ENCODE results near the gene TMC8.
"Not testable (repeated sequence)": the region's sequence is repeated elsewhere in the genome, so short reads cannot be mapped to it uniquely, and the experiment has no call there.

TMC8 gene

DNA sequence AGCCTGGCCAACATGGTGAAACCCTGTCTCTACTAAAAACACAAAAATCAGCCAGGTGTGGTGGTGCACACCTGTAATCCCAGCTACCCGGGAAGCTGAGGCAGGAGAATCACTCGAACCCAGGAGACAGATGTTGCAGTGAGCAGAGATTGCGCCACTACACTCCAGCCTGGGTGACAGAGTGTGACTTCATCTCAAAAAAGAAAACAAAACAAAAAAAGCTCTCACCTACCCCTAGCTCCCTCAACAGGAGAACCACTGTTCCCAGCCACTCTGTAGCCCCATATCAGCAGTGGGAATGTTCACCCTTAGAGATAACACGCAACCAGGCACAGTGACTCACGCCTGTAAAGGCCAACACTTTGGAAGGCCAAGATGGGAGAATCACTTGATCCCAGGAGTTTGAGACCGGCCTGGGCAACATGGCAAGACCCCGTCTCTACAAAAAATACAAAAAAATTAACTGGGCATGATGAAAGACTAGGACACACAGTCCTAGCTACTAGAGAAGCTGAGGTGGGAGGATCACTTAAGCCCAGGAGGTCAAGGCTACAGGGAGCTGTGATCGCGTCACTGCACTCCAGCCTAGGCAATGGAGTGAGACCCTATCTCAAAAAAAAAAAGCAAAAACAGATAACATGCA lies 5.4 kb downstream of the TMC8 start:
- no peak for DNase-seq (ENCODE audit: low read depth in 2 of 2)

DNA sequence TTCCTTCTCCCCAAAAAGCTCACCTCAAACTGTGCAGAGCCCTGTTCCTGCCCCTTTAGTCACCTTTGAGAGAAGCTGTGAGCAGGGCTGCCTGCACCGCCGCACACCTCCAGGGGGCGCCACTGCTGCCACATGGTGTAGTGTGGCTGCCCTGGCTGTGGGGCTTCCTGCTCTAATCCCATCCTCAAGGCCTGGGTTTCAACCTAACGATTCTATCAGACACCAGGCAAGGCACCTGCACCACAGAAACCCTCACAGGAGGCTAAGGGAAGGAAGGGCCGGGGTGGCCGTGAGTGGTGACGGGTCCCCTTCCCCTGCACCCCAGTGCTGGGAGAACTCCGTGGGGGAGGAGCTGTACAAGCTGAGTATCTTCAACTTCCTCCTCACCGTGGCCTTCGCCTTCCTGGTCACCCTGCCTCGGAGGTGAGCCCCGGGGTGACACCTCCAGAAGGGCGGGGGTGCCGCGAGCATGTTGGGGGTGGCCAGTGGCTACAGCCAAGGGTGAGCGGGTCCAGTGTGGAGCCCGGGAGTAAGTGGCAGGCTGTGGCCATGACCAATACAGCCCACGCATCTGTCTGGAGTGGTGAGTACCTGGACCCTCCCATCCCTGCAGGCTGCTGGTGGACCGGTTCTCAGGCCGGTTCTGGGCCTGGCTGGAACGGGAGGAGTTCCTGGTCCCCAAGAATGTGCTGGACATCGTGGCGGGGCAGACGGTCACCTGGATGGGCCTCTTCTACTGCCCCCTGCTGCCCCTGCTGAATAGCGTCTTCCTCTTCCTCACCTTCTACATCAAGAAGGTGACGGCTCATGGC lies 7.0 kb downstream of the TMC8 start:
- DNase-seq (ENCODE audit: low read depth in 2 of 2), result no peak

DNA sequence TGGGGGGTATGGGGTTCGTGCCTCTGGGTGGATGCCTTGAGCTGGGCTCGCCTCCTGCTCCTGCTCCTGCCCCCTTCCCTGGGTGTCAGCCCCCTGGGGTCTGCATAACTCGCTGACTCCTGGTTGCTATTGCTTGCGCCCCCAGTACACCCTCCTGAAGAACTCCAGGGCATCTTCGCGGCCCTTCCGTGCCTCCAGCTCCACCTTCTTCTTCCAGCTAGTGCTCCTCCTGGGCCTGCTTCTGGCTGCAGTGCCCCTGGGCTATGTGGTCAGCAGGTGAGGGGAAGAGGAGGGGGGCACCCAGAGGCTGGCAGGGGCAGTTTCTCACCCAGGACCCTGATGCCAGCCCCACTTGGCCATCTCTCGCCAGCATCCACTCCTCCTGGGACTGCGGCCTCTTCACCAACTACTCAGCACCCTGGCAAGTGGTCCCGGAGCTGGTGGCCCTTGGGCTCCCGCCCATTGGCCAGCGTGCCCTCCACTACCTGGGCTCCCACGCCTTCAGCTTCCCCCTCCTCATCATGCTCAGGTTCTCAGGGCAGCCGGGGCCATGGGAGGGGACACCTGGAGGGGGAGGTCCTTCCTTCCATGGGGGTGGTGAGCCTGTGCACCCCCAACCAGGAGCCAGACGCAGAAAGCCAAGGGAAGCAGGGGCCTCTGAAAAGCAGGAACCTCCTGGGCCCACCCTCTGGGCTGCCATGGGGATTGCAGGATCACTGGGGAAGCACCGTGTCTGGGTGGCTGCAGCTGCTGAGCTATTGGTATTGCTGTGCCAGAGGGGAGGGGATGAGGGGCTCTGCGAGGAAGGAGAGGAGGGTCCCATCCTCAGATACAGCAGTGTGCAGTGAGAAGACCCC lies 7.9 kb downstream of the TMC8 start:
- DNase-seq (ENCODE audit: low read depth in 2 of 2), result no peak

DNA sequence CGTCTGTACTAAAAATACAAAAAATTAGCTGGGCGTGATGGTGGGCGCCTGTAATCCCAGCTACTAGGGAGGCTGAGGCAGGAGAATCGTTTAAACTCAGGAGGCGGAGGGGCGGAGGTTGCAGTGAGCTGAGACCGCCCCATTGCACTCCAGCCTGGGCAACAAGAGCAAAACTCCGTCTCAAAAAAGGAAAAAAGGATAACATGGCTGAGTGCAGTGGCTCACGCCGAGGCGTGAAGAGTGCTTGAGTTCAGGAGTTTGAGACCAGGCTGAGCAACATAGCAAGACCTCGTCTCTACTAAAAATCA lies 9.2 kb downstream of the TMC8 start:
- DNase-seq (ENCODE audit: low read depth in 2 of 2), result not testable (repeated sequence)

DNA sequence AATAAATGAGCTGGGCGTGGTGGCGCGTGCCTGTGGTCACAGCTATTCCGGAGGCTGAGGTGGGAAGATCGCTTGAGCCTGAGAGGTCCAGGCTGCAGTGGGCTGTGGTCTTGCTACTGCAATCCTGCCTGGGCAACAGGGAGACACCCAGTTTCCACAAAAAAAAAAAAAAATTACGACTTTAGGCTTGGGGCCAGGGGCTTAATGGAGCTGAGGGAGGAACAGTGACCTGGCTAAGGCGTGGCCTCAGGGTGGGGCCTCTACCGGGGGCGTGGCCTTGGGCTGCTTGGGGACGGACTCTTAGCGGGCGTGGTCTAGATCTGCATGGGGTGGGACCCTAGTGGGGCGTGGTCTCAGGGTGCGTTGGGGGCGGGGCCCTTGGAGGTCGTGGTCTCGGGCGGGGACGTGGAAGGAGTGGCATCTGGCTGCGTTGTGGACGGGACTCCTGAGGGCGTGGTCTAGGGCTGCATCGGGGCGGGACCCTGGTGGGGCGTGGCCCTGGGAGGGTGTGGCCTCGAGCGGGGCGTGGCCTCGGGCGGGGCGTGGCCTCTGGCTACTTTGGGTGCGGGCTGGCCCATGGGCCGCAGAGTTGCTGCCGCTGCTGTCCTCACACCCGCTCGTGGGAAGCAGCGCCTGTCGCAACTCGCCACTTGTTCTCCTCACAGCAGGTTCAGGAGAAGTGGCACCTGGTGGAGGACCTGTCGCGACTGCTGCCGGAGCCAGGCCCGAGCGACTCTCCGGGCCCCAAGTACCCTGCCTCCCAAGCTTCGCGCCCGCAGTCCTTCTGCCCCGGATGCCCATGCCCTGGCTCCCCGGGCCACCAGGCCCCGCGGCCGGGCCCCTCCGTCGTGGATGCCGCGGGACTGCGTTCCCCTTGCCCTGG lies 9.8 kb downstream of the TMC8 start:
- peak; percentile 90 to 94 for DNase-seq (ENCODE audit: low read depth in 2 of 2)

DNA sequence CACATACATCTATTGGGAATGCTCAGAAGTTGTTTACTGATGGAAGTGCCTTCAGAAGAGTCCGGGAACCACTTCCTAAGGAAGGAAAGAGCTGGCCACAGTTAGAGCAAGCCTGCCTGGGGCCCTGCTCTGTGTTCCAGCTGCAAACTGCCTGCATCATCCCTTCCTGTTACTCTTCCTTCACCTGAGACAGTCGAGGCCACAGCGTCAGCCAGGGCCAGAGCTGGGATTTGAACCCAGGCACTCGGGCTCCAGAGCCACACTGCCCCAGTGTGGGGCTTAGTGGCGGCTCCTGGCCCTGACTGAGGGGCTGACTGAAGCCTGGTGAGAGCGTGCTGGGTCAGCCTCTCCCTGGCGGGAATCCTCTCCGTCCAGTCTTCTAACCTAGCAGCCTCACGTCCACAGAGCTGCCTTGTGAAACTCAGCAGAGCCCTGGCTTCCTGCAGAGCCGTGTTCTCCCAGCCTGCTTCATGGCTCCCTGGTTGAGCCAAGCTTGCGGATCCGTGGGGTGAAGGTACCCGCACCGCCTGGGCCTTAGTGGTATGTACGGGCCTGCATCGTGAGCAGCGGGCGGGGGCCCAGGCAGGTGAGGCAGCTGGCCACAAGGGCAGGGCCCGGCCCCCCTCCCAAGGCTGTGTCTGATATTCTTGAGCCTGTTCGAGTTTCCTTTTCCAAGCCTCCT lies 11.0 kb downstream of the TMC8 start:
- no peak for DNase-seq (ENCODE audit: low read depth in 2 of 2)

DNA sequence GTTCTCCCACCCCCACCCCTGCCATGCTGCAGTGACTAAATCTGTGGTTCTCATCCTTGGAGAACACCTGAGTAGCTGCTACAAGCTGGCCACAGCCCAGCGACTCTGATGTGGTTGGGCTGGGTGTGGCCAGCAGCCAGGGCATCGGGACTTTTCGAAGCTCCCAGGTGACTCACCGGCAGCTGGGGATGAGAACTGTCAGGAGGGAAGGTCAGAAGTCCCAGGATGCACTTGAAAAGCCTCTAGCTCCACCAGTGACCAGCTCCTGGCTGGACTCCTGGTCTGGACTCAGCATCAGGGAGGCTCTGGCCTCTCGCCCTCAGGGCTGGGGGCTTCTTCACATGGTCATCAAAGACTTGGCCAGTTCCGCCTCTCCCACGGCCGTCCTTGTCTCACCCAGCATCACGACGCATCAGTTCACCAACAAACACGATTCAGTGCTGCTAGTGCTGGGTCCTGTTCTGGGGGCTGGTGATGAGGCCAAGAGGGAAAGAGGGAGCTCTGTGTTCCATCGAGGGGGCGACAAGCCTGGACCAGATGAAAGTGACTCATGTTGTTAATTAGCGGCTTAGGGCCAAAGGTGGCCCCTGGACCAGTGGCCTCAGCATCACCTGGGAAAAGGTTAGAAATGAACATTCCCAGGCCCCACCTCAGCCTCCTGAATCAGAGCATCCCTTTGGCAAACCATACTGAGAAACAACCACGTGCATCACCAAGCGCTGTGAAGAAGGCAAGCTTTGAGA lies 11.7 kb downstream of the TMC8 start:
- no peak for DNase-seq (ENCODE audit: low read depth in 2 of 2)

DNA sequence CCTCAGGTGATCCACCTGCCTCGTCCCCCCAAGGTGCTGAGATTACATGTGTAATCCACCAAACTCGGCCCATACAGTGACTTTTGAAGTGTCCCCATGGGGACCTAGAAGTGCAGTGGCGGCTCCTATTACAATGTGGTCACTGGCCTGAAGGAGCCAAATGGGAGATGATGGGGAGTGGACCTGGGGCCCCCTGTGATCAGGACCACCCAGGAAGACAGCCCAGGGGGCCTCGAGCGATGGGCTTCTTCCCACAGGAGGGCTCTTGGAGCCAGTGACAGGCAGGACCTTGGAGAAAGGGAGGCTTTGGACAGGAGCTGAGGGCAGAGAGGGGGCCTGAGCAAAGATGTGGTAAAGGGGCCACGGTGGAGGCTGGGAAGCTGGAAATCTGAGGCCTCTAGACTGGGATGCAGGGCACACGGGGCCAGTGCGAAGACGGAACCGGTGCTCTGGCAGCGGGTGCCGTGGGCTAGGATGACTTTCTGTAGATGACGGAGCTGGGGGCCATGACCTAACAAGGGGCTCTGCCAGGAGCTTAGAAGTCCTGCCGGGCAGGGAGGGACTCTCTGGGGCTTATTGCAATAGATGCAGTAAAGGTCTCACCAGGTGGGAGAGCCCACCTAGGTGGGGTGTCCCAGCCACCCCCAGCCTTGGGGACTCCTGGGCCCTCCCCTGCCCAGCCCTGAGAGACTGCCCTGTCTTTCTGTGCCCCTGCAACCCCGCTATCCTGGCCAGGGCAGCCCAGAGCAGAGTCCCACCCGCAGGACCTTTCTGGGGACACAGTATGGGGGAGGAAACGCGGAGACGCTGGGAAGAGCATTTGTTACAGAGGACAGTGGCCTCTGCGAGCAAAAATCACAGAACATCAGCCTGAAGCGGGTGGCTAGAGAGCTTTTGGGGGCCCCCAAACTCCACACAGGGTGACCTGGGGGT lies 12.9 kb downstream of the TMC8 start:
- no peak for DNase-seq (ENCODE audit: low read depth in 2 of 2)

DNA sequence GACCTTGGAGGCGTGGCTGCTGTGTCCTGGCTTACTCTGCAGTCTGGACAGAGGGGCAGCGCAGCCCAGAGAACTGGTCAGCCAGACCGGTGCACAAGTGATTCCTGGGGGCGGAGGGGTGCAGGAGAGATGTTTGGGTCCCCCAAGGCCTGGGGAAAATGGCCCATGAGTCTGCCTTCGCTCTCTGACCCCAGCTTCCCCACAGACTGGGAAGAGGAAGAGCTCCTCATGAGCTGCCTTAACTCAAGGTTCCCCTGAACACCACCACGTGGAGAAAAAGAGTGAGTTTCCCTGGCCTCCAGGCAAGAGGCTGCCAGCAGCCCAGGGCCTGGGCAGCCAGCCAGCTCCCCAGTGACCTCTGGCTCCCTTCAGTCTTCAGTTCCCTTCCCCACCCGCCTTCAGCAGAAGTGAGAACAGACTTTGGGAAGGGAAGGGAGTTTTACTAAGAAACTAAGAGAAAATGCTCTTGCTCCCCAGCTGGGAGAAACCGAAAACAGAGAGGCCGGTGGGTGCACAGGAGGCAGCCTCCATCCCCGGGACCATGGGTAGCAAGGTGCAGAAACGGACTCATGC lies 13.7 kb downstream of the TMC8 start:
- DNase-seq (ENCODE audit: low read depth in 2 of 2), result no peak

DNA sequence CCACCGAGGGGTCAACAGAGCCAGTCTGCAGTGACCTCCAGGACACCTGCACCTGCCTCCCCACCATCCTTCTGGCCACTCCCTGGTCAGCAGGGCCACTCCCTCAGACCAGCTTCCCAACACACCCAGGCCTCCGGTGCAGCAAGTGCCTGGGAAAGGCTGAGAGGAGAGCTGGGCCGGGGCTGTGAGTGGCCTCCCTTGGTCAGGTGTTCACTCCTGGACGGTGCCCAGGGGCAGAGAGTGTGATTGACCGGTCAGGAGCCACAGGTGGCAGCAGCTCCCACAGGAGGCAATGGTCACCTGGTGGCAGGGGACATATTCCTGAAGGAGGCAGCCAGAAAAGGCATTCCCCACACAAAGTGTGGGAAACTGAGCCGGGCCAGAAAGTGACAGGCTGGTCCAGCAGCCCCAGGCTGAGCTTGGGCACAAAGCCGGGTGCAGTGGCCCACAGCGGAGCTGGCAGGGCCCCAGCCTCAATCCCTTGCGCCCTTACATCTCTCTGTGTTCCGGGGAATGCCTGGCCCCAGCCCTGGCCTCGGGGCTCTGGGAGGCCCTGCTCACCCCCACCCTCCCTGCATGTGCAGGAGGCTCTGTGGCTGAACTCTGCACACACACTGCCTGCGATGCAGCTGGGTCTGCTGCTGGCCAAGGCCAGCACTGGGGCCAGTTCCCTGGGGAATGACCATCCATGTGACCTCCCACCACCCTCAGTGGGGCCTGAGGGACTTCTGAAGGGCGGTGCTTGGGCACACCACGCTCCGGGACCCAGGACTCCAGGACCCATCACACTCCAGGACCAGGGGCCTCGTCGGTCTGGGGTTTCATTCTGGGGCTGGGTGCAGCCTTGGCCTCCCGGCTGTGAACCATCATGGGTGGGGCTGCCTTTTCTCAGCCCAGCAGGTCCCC lies 14.4 kb downstream of the TMC8 start:
- DNase-seq (ENCODE audit: low read depth in 2 of 2), result no peak

DNA sequence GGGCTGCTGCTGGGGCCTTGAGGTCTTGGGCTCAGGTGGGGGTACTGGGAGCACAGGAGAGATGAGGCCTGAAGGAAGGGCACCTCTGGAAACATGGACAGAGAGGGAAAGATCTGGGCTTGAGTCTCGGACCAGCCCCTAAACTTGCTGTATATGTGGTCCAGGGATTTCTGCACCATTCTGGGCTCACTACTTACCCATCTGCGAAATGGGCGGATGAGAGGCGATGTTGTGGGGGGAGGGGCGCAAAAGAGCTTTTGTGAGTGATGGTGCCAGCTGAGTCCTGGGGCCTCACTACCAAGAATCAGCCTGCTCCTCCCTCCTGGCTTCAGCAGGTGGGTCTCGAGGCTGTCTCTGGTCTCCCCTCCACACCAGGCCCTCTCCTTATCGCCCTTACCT lies 15.9 kb downstream of the TMC8 start:
- DNase-seq (ENCODE audit: low read depth in 2 of 2), result no peak

DNA sequence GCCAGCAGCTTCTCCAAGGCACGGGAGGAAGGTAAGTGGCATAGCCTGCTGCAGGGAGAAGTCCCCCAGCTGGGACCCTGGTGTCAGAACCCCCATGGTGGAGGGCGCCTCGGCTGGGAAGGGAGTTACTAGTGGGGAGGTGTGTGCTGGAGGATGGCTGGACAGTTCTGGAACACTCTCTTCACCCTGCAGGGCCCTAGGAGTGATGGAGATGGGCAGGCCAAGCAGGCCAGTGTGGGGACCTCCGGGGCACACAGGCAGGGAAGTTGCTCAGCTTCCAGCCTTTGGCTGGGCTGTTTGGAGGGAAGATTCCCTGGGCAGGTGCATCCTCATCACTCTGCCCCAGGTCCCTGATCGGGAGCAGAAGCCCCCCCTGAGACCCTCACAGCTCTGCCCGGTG lies 16.3 kb downstream of the TMC8 start:
- DNase-seq (ENCODE audit: low read depth in 2 of 2), result no peak

DNA sequence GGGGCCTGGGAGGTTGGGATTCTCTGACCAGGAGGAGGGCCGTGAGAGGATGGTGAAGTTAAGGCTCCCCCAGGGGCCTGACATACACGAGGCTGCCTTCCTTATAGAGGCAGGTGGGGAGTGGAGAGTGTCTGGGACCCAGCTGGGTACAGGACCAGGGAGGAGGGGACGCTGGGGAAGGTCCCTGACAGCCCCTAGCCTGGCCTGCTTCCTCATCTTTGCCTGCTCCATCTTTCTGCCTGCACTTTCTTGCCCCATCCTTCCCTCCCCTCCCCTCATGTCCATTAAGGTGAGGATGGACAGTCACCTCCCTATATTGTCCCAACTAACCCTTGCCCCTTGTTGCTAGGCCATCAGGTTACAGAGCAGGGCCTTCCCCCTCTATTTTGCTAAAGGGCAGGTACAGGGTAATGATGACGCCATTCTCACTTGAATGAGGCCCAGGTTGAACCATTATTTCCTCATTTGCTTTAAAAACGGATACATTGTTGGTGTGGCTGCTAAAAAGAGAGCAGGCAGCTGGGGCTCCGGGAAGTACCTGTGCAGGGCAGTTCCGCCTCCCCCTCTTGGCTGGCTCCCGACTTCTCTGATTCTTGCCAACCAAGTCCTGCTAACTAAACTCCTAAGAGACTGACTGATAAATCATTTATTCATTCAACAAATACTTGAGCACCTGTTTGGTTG lies 16.9 kb downstream of the TMC8 start:
- DNase-seq (ENCODE audit: low read depth in 2 of 2), result no peak

DNA sequence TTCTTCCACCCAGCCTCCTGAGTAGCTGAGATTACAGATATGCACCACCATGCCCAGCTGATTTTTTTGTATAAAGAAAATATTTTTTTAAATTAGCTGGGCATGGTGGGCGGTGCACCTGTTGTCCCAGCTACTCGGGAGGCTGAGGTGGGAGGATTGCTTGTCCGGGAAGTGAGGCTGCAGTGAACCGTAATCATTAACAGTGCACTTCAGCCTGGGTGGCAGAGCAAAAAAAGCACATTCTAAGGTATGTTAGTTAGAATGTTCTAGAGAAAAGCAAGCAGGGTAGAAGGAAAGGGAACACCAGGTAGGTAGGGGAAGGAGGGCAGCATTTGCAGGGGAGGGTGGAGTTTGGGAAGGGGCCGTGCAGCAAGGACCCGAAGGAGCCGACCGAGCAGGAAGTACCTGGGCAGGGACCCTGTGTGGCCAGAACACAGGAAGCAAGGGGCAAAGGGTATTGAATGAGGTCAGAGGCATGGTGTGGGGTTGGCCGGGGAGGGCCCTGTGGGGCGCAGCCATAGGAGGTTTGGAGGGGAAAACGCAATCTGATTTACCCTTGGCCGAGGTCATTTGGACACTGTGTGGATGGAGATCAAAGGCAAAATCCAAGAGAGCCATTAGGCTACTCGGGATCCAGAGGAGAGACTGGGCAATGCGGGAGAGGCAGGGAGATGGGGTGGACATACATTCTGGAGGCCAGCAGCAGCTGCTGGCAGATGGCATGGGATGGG lies 17.9 kb downstream of the TMC8 start:
- DNase-seq (ENCODE audit: low read depth in 2 of 2), result no peak

DNA sequence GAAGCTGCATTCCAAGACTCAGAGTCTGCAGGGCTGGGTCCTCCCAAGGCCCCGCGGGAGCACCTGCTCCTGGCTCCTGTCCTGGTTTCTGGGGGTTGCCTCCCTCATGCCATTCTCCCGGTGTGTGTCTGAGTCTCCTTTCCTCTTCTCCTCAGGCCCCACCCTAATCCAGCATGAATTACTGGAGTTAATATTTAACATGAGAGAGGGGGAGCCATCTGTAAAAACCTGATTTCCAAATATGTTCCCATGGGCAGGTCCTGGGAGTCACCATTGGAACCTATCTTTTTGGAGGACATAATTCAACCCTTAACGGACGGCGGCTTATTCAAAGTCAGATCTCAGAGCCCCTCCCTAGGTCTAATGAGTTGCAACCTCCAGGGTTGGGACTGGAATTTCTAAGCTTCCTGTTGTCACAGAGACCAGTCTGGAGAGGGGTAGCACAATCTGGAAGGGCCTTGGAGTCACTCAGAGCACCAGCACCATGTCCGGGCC lies 21.0 kb downstream of the TMC8 start:
- DNase-seq (ENCODE audit: low read depth in 2 of 2), result no peak

Data from stimulated activated CD8-positive, alpha-beta memory T cell treated with anti-CD3 and anti-CD28 coated beads, Interleukin-15, amount 100 ng/mL, for 48 hours (primary cell).